Common myeloid progenitor, CD34-positive (primary cell): ENCODE measurements around the gene TMEM92.

Experiments used
- CTCF ChIA-PET: fragments of 350-600 bp; sonication (Branson Sonifier 250); formaldehyde crosslinking; loops from one replicate; lab custom pipeline; 2021; ENCODE audit warnings: antibody characterized with exemption; lab: Charles Lee
- POLR2A ChIA-PET: fragments of 350-600 bp; sonication (Branson Sonifier 250); formaldehyde crosslinking; loops from one replicate; lab custom pipeline; 2021; ENCODE audit warnings: antibody characterized with exemption; lab: Charles Lee
- DNase-seq, 3 donors: peaks; one replicate each; pipeline versions ENCODE4 v3.0.0 to v3.0.0-alpha.2; 2013
- H3K27ac ChIP-seq, 2 experiments: 1 replicate in 1 of 2; 2 replicates in 1 of 2; pipeline ENCODE4 v1.7.0; 2013; ENCODE audit warnings: inconsistent platforms in 2 of 2, low read length in 2 of 2, mild to moderate bottlenecking in 2 of 2, low read depth in 1 of 2, moderate library complexity in 1 of 2; ENCODE audit not compliant: severe bottlenecking in 2 of 2, insufficient read depth in 1 of 2, poor library complexity in 1 of 2
- H3K27me3 ChIP-seq, 5 experiments: replicated peaks in 2 of 5; 1 replicate in 3 of 5; 2 replicates in 2 of 5; pipeline versions ENCODE4 v1.6.1 to v1.7.0; 2013; ENCODE audit warnings: low read length in 4 of 5, mild to moderate bottlenecking in 2 of 5, moderate library complexity in 2 of 5, inconsistent platforms in 1 of 5; ENCODE audit not compliant: insufficient read depth in 5 of 5, control insufficient read depth in 4 of 5
- H3K36me3 ChIP-seq, 4 experiments: 1 replicate in 2 of 4; 2 replicates in 2 of 4; pipeline versions ENCODE4 v1.6.1 to v1.7.0; 2013; ENCODE audit warnings: low read length in 3 of 4, control low read depth in 1 of 4, mild to moderate bottlenecking in 1 of 4; ENCODE audit not compliant: control insufficient read depth in 4 of 4, insufficient read depth in 4 of 4
- H3K4me1 ChIP-seq, 4 experiments: 1 replicate in 3 of 4; 2 replicates in 1 of 4; pipeline versions ENCODE4 v1.6.1 to v1.7.1; 2013; ENCODE audit warnings: low read length in 3 of 4, mild to moderate bottlenecking in 3 of 4, control low read depth in 1 of 4, inconsistent platforms in 1 of 4, moderate library complexity in 1 of 4; ENCODE audit not compliant: control insufficient read depth in 4 of 4, insufficient read depth in 4 of 4; ENCODE audit errors: control extremely low read depth in 1 of 4
- H3K4me3 ChIP-seq, 7 experiments: 1 replicate in 4 of 7; 2 replicates in 3 of 7; pipeline versions ENCODE4 v1.5.1 to v1.7.0; 2013; ENCODE audit warnings: mild to moderate bottlenecking in 7 of 7, low read length in 6 of 7, moderate library complexity in 6 of 7, inconsistent platforms in 2 of 7, low read depth in 2 of 7, control low read depth in 1 of 7; ENCODE audit not compliant: insufficient read depth in 4 of 7, control insufficient read depth in 1 of 7; ENCODE audit errors: extremely low read depth in 1 of 7
- H3K9me3 ChIP-seq, 5 experiments: 1 replicate in 4 of 5; 2 replicates in 1 of 5; pipeline versions ENCODE4 v1.6.1 to v1.7.1; 2013; ENCODE audit warnings: low read length in 4 of 5, mild to moderate bottlenecking in 2 of 5, inconsistent platforms in 1 of 5, low read depth in 1 of 5, moderate library complexity in 1 of 5; ENCODE audit not compliant: control insufficient read depth in 4 of 5, insufficient read depth in 2 of 5; ENCODE audit errors: control extremely low read depth in 1 of 5
- WGBS: methylation state at CpG from one replicate; pipeline ENCODE4 v1.1.5; 2013; ENCODE audit not compliant: insufficient coverage; 5-methylcytosine and 5-hydroxymethylcytosine counted together

The TMEM92 gene

DNA sequence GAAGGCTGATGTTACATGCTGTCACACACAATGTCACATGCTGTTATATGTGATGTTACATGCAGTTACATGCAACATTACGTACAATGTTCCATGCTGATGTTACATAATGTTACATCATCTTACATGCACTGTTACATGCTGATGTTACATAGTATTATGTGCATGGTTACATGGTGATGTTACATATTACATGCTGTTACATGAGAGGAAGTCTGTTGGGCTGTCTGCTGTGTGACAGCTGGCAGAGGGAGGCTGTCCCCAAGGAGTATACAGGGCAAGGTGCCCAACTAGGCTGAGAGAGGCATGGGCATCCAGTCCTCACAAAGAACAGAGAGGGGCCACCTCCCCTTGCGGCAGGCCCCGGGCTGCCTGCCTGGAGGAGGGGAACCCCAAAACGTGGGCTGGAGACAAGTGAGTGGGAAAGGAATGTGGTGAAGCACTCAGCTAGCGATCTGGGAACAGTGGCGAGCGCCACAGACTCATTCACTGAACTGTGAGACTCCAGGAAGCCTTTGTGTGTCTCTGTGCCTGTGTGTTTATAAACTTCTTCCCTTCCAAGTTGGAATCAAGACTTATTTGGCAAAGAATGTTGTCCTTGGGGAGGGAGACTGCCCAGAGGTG is 30.6 kb downstream of the TMEM92 start:
- no peaks in the 10 kb centered on the region for H3K4me1 ChIP-seq
- DNase-seq = no peak
- WGBS = 64% methylated on average over 4 of the region's 7 CpGs
- no peaks in the 10 kb centered on the region for H3K36me3 ChIP-seq
- H3K27ac ChIP-seq = no peak overlapping the region
- POLR2A ChIA-PET = no interaction called here
- H3K4me3 ChIP-seq = no peak overlapping the region
- no peaks in the 10 kb centered on the region for H3K27me3 ChIP-seq
- CTCF ChIA-PET = interaction anchor here (0.8 to 1.6 kb wide), 4 partner anchors 8 to 108 kb away, joined by 3 to 8 read pairs (median 4); no protein-coding TSS in a partner anchor
- no peaks in the 10 kb centered on the region for H3K9me3 ChIP-seq

DNA sequence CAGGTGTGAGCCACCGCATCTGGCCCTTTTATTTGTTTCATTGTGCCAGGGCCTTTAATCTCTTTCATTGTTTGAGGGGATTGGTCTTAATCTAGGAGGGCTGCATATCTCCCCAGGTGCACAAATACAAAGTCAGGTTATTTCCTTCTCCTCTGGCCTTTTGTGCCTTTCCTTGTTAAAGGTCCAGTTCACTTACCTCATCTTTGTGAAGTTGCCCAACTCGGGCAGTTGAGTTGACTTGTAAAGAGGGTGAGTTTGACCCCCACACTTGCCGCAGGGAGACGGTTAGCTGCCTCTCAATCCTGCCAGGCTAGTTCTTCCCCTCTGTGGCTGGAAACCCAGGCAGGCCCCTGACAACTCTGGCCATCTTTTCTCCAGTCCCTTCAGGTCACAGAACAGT is 33.4 kb downstream of the TMEM92 start:
- Histone ChIP-seq H3K4me3 (no peak overlapping the region), H3K27ac (no peak overlapping the region), H3K4me1 (no peaks in the 10 kb centered on the region), H3K27me3 (peaks cover 0 to 5% (median 0%) of the 10 kb centered on the region in 5 experiments), H3K36me3 (no peaks in the 10 kb centered on the region), H3K9me3 (no peaks in the 10 kb centered on the region)
- no peak for DNase-seq
- 100% methylated on average over 1 of the region's 4 CpGs for WGBS
- POLR2A ChIA-PET = interaction anchor here (0.6 to 0.7 kb wide), 3 partner anchors 31 to 280 kb away, joined by 3 read pairs; no protein-coding TSS in a partner anchor
- CTCF ChIA-PET = no interaction called here

DNA sequence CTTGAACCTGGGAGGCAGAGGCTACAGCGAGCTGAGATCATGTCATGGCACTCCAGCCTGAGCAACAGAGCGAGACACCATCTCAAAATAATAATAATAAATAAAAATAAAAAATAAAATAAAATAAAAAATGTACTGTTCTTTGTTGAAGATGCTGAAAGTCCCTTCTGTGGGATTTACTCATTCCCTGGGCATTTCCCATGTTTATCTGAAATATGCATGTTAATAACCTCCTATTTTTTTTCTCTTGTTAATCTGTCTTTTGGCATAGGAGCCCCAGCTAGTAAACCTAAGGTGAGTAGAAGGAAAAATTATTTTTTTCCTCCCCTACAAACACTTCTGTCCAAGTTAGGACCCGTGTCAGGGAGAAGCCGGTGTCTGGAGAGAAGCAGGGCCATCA is 34.4 kb downstream of the TMEM92 start:
- Histone ChIP-seq H3K27ac (no peak overlapping the region), H3K4me1 (no peaks in the 10 kb centered on the region), H3K27me3 (peaks cover 0 to 5% (median 0%) of the 10 kb centered on the region in 5 experiments), H3K4me3 (no peak overlapping the region), H3K9me3 (no peaks in the 10 kb centered on the region), H3K36me3 (no peaks in the 10 kb centered on the region)
- 90% methylated on average over 2 of the region's 4 CpGs for WGBS
- no peak for DNase-seq
- ChIA-PET CTCF (interaction anchor here (0.7 to 1.5 kb wide), 5 partner anchors 10 to 148 kb away, joined by 3 to 6 read pairs (median 3); no protein-coding TSS in a partner anchor), POLR2A (no interaction called here)

GRCh38 chr17:50310455-50311111 is 36.3 kb downstream of the TMEM92 start:
- peaks cover 0 to 5% (median 0%) of the 10 kb centered on the region in 5 experiments for H3K27me3 ChIP-seq
- H3K4me3 ChIP-seq = no peak overlapping the region
- ChIA-PET POLR2A (no interaction called here), CTCF (interaction anchor here (0.5 to 2.8 kb wide), 3 partner anchors 14 to 1454 kb away, joined by 3 to 19 read pairs (median 3); partner anchors contain the start of gene COL1A1)
- DNase-seq = no peak
- H3K9me3 ChIP-seq = no peaks in the 10 kb centered on the region
- H3K36me3 ChIP-seq = no peaks in the 10 kb centered on the region
- WGBS = 90% methylated on average over 2 of the region's 3 CpGs
- H3K4me1 ChIP-seq = no peaks in the 10 kb centered on the region
- H3K27ac ChIP-seq = no peak overlapping the region

GRCh38 chr17:50311112-50311460 is 36.8 kb downstream of the TMEM92 start:
- Histone ChIP-seq H3K4me1 (no peaks in the 10 kb centered on the region), H3K9me3 (no peaks in the 10 kb centered on the region), H3K4me3 (no peak overlapping the region), H3K27ac (no peak overlapping the region), H3K36me3 (no peaks in the 10 kb centered on the region), H3K27me3 (peaks cover 0 to 5% (median 0%) of the 10 kb centered on the region in 5 experiments)
- POLR2A ChIA-PET = no interaction called here
- no peak for DNase-seq
- WGBS = 100% methylated on average over 1 of the region's 1 CpG
- CTCF ChIA-PET = interaction anchor here (0.5 to 2.8 kb wide), 3 partner anchors 14 to 1455 kb away, joined by 3 to 19 read pairs (median 3); partner anchors contain the start of gene COL1A1

GRCh38 chr17:50311483-50311882 is 37.2 kb downstream of the TMEM92 start:
- H3K36me3 ChIP-seq = no peaks in the 10 kb centered on the region
- DNase-seq = no peak
- no peaks in the 10 kb centered on the region for H3K9me3 ChIP-seq
- no peaks in the 10 kb centered on the region for H3K4me1 ChIP-seq
- H3K27me3 ChIP-seq = peaks cover 0 to 5% (median 0%) of the 10 kb centered on the region in 5 experiments
- CTCF ChIA-PET = interaction anchor here (0.9 to 2.8 kb wide), 2 partner anchors 15 to 19 kb away, joined by 4 to 19 read pairs; no protein-coding TSS in a partner anchor
- 76% methylated on average over 4 of the region's 4 CpGs for WGBS
- H3K4me3 ChIP-seq = no peak overlapping the region
- H3K27ac ChIP-seq = no peak overlapping the region
- POLR2A ChIA-PET = no interaction called here

- peaks cover 0 to 5% (median 0%) of the 10 kb centered on the region in 5 experiments for H3K27me3 ChIP-seq
- no peak overlapping the region for H3K4me3 ChIP-seq
- no peaks in the 10 kb centered on the region for H3K36me3 ChIP-seq
- 89% methylated on average over 5 of the region's 5 CpGs for WGBS
- CTCF ChIA-PET = interaction anchor here (0.7 to 2.8 kb wide), 4 partner anchors 16 to 242 kb away, joined by 3 to 19 read pairs (median 4); no protein-coding TSS in a partner anchor
- H3K9me3 ChIP-seq = no peaks in the 10 kb centered on the region
- no peaks in the 10 kb centered on the region for H3K4me1 ChIP-seq
- no peak overlapping the region for H3K27ac ChIP-seq
- POLR2A ChIA-PET = no interaction called here
- no peak for DNase-seq
Observed at GRCh38 chr17:50312308-50312707, 38.0 kb downstream of the TMEM92 start.
